ENCODE measurements around the gene SERTAD3. TPM values are rescaled to one million over a fixed set of nuclear protein-coding genes. Genes with fewer than 3 reads are reported as not detected.

The SERTAD3 gene
- total and polyA plus RNA-seq, 2 donors (not counting 3 experiments of a cell fraction or from before 2014, with no cell fraction given): 13.3 to 29.9 TPM

- dilution Hi-C loops (cut with MboI; ENCODE audit: extremely low pct_ligation_motif_present, low sequenced_read_pairs) (no loop called here), intact Hi-C loops (cut with micrococcal nuclease) (loop anchor here (1.0 to 5.0 kb wide), 4 partner anchors 57 to 180 kb away; partner anchors contain the start of genes AKT2, C19orf47 and PLD3)
- H3K79me2 ChIP-seq (ENCODE audit: control insufficient read depth, insufficient read depth, low read length): no peaks in the 10 kb centered on the region
- H3K9me1 ChIP-seq (replicated peaks; ENCODE audit: control insufficient read depth, extremely low read depth, insufficient read depth, low read length): no peaks in the 10 kb centered on the region
- H3K4me3 ChIP-seq (replicated peaks in 1 of 3; ENCODE audit: insufficient read depth in 1 of 3, low read depth in 1 of 3, low read length in 3 of 3): peak within 1 kb of the TSS; percentile 14 to 69 (median 49)
- peaks cover 14% of the 10 kb centered on the region for H3K4me1 ChIP-seq (ENCODE audit: control insufficient read depth, extremely low read depth, insufficient read depth, low read length)
- H3K36me3 ChIP-seq (ENCODE audit: control insufficient read depth in 2 of 2, extremely low read depth in 1 of 2, insufficient read depth in 2 of 2, low read length in 2 of 2): no peaks in the 10 kb centered on the region
- H2AFZ ChIP-seq (ENCODE audit: low read depth, low read length): peak within 1 kb of the TSS; percentile 75
- peak within 1 kb of the TSS; percentile 62 for H3K9ac ChIP-seq (replicated peaks; ENCODE audit: extremely low read depth, insufficient read depth, low read length)
- FAIRE-seq (peak; percentile 97), DNase-seq (ENCODE audit: low read depth, low spot score) (peak; percentile 100)
- H3K4me2 ChIP-seq (ENCODE audit: insufficient read depth, low read length): peak within 1 kb of the TSS; percentile 30
- CTCF ChIA-PET: interaction anchor here (0.6 to 4.4 kb wide), 18 partner anchors 9 to 341 kb away, joined by 3 to 44 read pairs (median 4); partner anchors contain the start of genes LTBP4 and SERTAD1
- POLR2A ChIA-PET: interaction anchor here (0.6 to 2.4 kb wide), 4 partner anchors 22 to 287 kb away, joined by 3 to 13 read pairs (median 8); partner anchors contain the start of genes SERTAD1 and SERTAD3
- H3K27ac ChIP-seq (ENCODE audit: insufficient read depth, low read depth, low read length): peak within 1 kb of the TSS; percentile 47
- no TSS peak for BruUV-seq (replicated peaks)
- H3K9me3 ChIP-seq (replicated peaks; ENCODE audit: control insufficient read depth, insufficient read depth, low read length): no peaks in the 10 kb centered on the region
- H3K27me3 ChIP-seq (ENCODE audit: control insufficient read depth in 2 of 2, insufficient read depth in 2 of 2, low read length in 2 of 2): peaks cover 2 to 5% of the 10 kb centered on the region in 2 experiments
- TF ChIP-seq MAX (IDR thresholded peaks at IDR 0.05; ENCODE audit: insufficient read depth, insufficient read length): peak; percentile 5
- no peak for TF ChIP-seq FOS (IDR thresholded peaks at IDR 0.05; ENCODE audit: borderline replicate concordance, insufficient read depth, low read length)
- peak; percentile 35 for TF ChIP-seq POLR2AphosphoS5 (IDR thresholded peaks at IDR 0.05; ENCODE audit: insufficient read depth, low read depth, low read length)
- TF ChIP-seq CTCF (IDR thresholded peaks at IDR 0.05; ENCODE audit: extremely low read depth in 1 of 2, insufficient read depth in 1 of 2, low read depth in 1 of 2, low read length in 2 of 2): no peak
- H4K20me1 ChIP-seq (replicated peaks; ENCODE audit: control insufficient read depth, extremely low read depth, insufficient read depth, low read length): no peaks in the 10 kb centered on the region
Measured at GRCh38 chr19:40465557-40466218, 21.6 kb upstream of the SERTAD3 start, which contains the start of gene BLVRB. TSS of gene BLVRB (minus strand) at chr19:40465745. CDS start at chr19:40465688, 57 bp downstream.

Measured in endothelial cell of umbilical vein (primary cell).